H1 (cell line): ENCODE measurements around the gene CCDC116. TPM values are rescaled to one million over a fixed set of nuclear protein-coding genes. Genes with fewer than 3 reads are reported as not detected.

ENCODE experiments used
- CTCF ChIA-PET: fragments of 300-600 bp; sonication (Branson Sonifier 250); formaldehyde crosslinking; loops from one replicate; lab custom pipeline; 2021; ENCODE audit not compliant: partially characterized antibody; lab: Charles Lee
- POLR2A ChIA-PET: fragments of 300-600 bp; sonication (Branson Sonifier 250); formaldehyde crosslinking; loops from one replicate; lab custom pipeline; 2021; ENCODE audit warnings: inconsistent platforms; ENCODE audit not compliant: partially characterized antibody; lab: Charles Lee
- DNase-seq, 2 experiments: peaks; one replicate each; pipeline versions ENCODE4 v3.0.0 to v3.0.0-alpha.2; 2010 to 2022; ENCODE audit warnings: low spot score in 2 of 2, low read depth in 1 of 2, mixed read lengths in 1 of 2
- FAIRE-seq: peaks from 2 replicates; lab custom pipeline; 2011; peaks lifted over from hg19 to GRCh38; lab: Jason Lieb, UNC
- H2AFZ ChIP-seq: 2 replicates; pipeline ENCODE4 v1.8.1; 2012; ENCODE audit warnings: low read length, inconsistent platforms
- H2AK5ac ChIP-seq: 2 replicates; pipeline ENCODE4 v1.6.1; 2013; ENCODE audit warnings: low read depth, low read length
- H2BK120ac ChIP-seq: replicated peaks from 2 replicates; pipeline ENCODE3; 2013; ENCODE audit warnings: low read depth, low read length, inconsistent platforms
- H2BK12ac ChIP-seq: 2 replicates; pipeline ENCODE4 v1.6.1; 2013; ENCODE audit warnings: low read depth, low read length
- H2BK15ac ChIP-seq: 2 replicates; pipeline ENCODE4 v1.6.1; 2013; ENCODE audit warnings: low read length
- H2BK20ac ChIP-seq: 2 replicates; pipeline ENCODE4 v1.6.1; 2013; ENCODE audit warnings: low read length
- H2BK5ac ChIP-seq: 2 replicates; pipeline ENCODE4 v1.6.1; 2013; ENCODE audit warnings: low read depth, low read length
- H3K14ac ChIP-seq: 2 replicates; pipeline ENCODE4 v1.6.1; 2013; ENCODE audit warnings: inconsistent platforms; ENCODE audit not compliant: insufficient read length
- H3K18ac ChIP-seq: 2 replicates; pipeline ENCODE4 v1.6.1; 2013; ENCODE audit warnings: low read length; ENCODE audit errors: extremely low read depth
- H3K23ac ChIP-seq: 2 replicates; pipeline ENCODE4 v1.6.1; 2013; ENCODE audit warnings: inconsistent platforms; ENCODE audit not compliant: insufficient read length
- H3K23me2 ChIP-seq: 2 replicates; pipeline ENCODE4 v1.6.1; 2013; ENCODE audit warnings: low read depth, low read length
- H3K27ac ChIP-seq: 2 replicates; pipeline ENCODE4 v1.6.1; 2011; ENCODE audit warnings: low read depth, low read length, inconsistent platforms
- H3K27me3 ChIP-seq, 4 experiments: replicated peaks in 1 of 4; 1 replicate in 1 of 4; 2 replicates in 3 of 4; pipeline versions ENCODE4 v1.6.1 to v1.8.1; 2011 to 2013; ENCODE audit warnings: low read length in 3 of 4, mild to moderate bottlenecking in 3 of 4, inconsistent platforms in 2 of 4, mixed read lengths in 2 of 4, moderate library complexity in 1 of 4; ENCODE audit not compliant: control insufficient read depth in 3 of 4, insufficient read depth in 3 of 4; ENCODE audit errors: extremely low read depth in 1 of 4
- H3K36me3 ChIP-seq, 4 experiments: 2 replicates each; pipeline versions ENCODE4 v1.6.1 to v1.8.1; 2011 to 2013; ENCODE audit warnings: mild to moderate bottlenecking in 4 of 4, low read length in 3 of 4, moderate library complexity in 2 of 4, control low read depth in 1 of 4, inconsistent platforms in 1 of 4; ENCODE audit not compliant: insufficient read depth in 4 of 4, control insufficient read depth in 2 of 4
- H3K4ac ChIP-seq: replicated peaks from 2 replicates; pipeline ENCODE3; 2013; ENCODE audit warnings: low read length, low read depth, mixed read lengths, inconsistent platforms; ENCODE audit not compliant: insufficient read length
- H3K4me1 ChIP-seq, 4 experiments: replicated peaks in 1 of 4; 1 replicate in 1 of 4; 2 replicates in 3 of 4; pipeline versions ENCODE4 v1.6.1 to v1.8.1; 2011 to 2013; ENCODE audit warnings: low read length in 3 of 4, inconsistent platforms in 2 of 4, mixed read lengths in 1 of 4; ENCODE audit not compliant: insufficient read depth in 4 of 4, control insufficient read depth in 3 of 4
- H3K4me2 ChIP-seq, 2 experiments: 2 replicates each; pipeline versions ENCODE4 v1.6.1 to v1.8.1; 2011 to 2013; ENCODE audit warnings: low read depth in 2 of 2, low read length in 2 of 2, control low read depth in 1 of 2, inconsistent platforms in 1 of 2, mild to moderate bottlenecking in 1 of 2; ENCODE audit not compliant: insufficient read depth in 1 of 2
- H3K4me3 ChIP-seq, 4 experiments: fragments of 200-600, 300-600 bp in 1 of 4; sonication (generic), shearing (Covaris generic), sonication (Bioruptor Twin) in 1 of 4; 2 replicates each; pipeline versions ENCODE4 v1.5.1 to v1.8.1; 2011 to 2016; ENCODE audit warnings: low read length in 4 of 4, low read depth in 3 of 4, control low read depth in 2 of 4, inconsistent platforms in 2 of 4, mild to moderate bottlenecking in 2 of 4, mixed read lengths in 1 of 4, moderate library complexity in 1 of 4; ENCODE audit not compliant: insufficient read depth in 2 of 4; ENCODE audit errors: extremely low read depth in 1 of 4
- H3K56ac ChIP-seq: replicated peaks from 2 replicates; pipeline ENCODE3; 2013; ENCODE audit warnings: low read depth, mild to moderate bottlenecking, mixed read lengths, low read length, inconsistent platforms; ENCODE audit not compliant: insufficient read length
- H3K79me1 ChIP-seq: 2 replicates; pipeline ENCODE4 v1.6.1; 2013; ENCODE audit warnings: low read depth, low read length, control low read depth
- H3K79me2 ChIP-seq, 2 experiments: 2 replicates each; pipeline versions ENCODE4 v1.6.1 to v1.8.1; 2012 to 2013; ENCODE audit warnings: low read length in 2 of 2, mild to moderate bottlenecking in 2 of 2, inconsistent platforms in 1 of 2; ENCODE audit not compliant: insufficient read depth in 2 of 2, control insufficient read depth in 1 of 2
- H3K9ac ChIP-seq, 4 experiments: replicated peaks in 1 of 4; 1 replicate in 1 of 4; 2 replicates in 3 of 4; pipeline versions ENCODE4 v1.6.1 to v1.8.1; 2011 to 2013; ENCODE audit warnings: low read depth in 3 of 4, low read length in 3 of 4, control low read depth in 2 of 4, mild to moderate bottlenecking in 2 of 4, moderate library complexity in 2 of 4, inconsistent platforms in 1 of 4; ENCODE audit errors: extremely low read depth in 1 of 4
- H3K9me3 ChIP-seq, 2 experiments: 2 replicates each; pipeline versions ENCODE4 v1.6.1 to v1.8.1; 2012 to 2013; ENCODE audit warnings: mild to moderate bottlenecking in 2 of 2, moderate library complexity in 2 of 2, control low read depth in 1 of 2, inconsistent platforms in 1 of 2, low read depth in 1 of 2, low read length in 1 of 2, mixed read lengths in 1 of 2; ENCODE audit not compliant: insufficient read depth in 2 of 2
- H4K20me1 ChIP-seq, 2 experiments: replicated peaks in 1 of 2; 2 replicates each; pipeline versions ENCODE3 to v1.8.1; 2011 to 2013; ENCODE audit warnings: inconsistent platforms in 2 of 2, low read length in 2 of 2, mild to moderate bottlenecking in 1 of 2; ENCODE audit not compliant: insufficient read depth in 2 of 2, control insufficient read depth in 1 of 2
- H4K5ac ChIP-seq: 2 replicates; pipeline ENCODE4 v1.6.1; 2013; ENCODE audit warnings: low read length, low read depth, mixed read lengths, inconsistent platforms; ENCODE audit not compliant: insufficient read length
- H4K8ac ChIP-seq: 2 replicates; pipeline ENCODE4 v1.8.0; 2013; ENCODE audit warnings: mild to moderate bottlenecking, moderate library complexity, low read length, inconsistent platforms; ENCODE audit not compliant: insufficient read depth; ENCODE audit errors: extremely low read depth
- H4K91ac ChIP-seq: replicated peaks from 2 replicates; pipeline ENCODE3; 2013; ENCODE audit warnings: low read length, mixed read lengths, inconsistent platforms; ENCODE audit not compliant: insufficient read length
- ASH2L ChIP-seq: fragments of 200-600, 300-600 bp; sonication (generic); IDR thresholded peaks from one replicate; pipeline ENCODE4 v1.7.1; 2017; ENCODE audit warnings: low read length
- CREB1 ChIP-seq: IDR thresholded peaks from 2 replicates; pipeline ENCODE4 v1.6.1; 2012; ENCODE audit warnings: inconsistent platforms
- POU5F1 ChIP-seq: IDR thresholded peaks from 2 replicates; pipeline ENCODE4 v1.6.1; 2011; ENCODE audit warnings: low read depth, mild to moderate bottlenecking, low read length, moderate library complexity
- SUZ12 ChIP-seq: fragments of 200-600 bp; sonication (generic); IDR thresholded peaks from 2 replicates; pipeline ENCODE4 v1.6.1; 2012; ENCODE audit warnings: mild to moderate bottlenecking, inconsistent platforms, low read length, moderate library complexity, mixed read lengths
- TAF7 ChIP-seq: optimal IDR thresholded peaks from 2 replicates; pipeline ENCODE3; 2011; ENCODE audit warnings: low read depth, mild to moderate bottlenecking, inconsistent platforms, low read length, moderate library complexity, borderline replicate concordance
- ZNF274 ChIP-seq: IDR thresholded peaks from 2 replicates; pipeline ENCODE4 v1.7.0; 2012; ENCODE audit warnings: low read length, borderline replicate concordance; ENCODE audit errors: extremely low read depth
- WGBS, 2 experiments: shearing (Covaris generic) in 1 of 2; methylation state at CpG; one replicate each; pipeline versions ENCODE4 v1.1.6 to v1.1.7; 2013 to 2015; ENCODE audit warnings: low lambda C conversion rate in 2 of 2, mixed read lengths in 2 of 2, inconsistent platforms in 1 of 2, low coverage in 1 of 2, missing lambda C conversion rate in 1 of 2; ENCODE audit not compliant: insufficient replicate concordance in 2 of 2, insufficient coverage in 1 of 2, insufficient read length in 1 of 2; ENCODE audit errors: extremely low coverage in 1 of 2, missing lambda C conversion rate in 1 of 2; 5-methylcytosine and 5-hydroxymethylcytosine counted together
- polyA plus RNA-seq, 7 experiments: library from polyadenylated mRNA; depleted of rRNA in 3 of 7; stranded (reverse) in 5 of 7; unstranded in 2 of 7; fragments of >200 nt in 5 of 7; fragments of 200-250 nt in 2 of 7; gene quantifications; 1 replicate in 5 of 7; 2 replicates in 1 of 7; 4 replicates in 1 of 7; pipeline versions ENCODE4 v1.2.1 to v1.2.3, GENCODE V29; 2011 to 2013; ENCODE audit warnings: missing spikeins in 2 of 7, mixed read lengths in 2 of 7
- total RNA-seq: library from RNA; stranded (reverse); fragmentation: NEBNext Ultra II Directional; extraction: Animal tissue kit (Norgen Biotek cat#: 25700); gene quantifications from 2 replicates; pipeline ENCODE4 v1.2.1, GENCODE V29; 2021

The CCDC116 gene
- total and polyA plus RNA-seq, 2 of the 8 experiments (the other 6 are each of a cell fraction or from before 2014, with no cell fraction given) = 0.08 TPM; not detected in 1

DNA sequence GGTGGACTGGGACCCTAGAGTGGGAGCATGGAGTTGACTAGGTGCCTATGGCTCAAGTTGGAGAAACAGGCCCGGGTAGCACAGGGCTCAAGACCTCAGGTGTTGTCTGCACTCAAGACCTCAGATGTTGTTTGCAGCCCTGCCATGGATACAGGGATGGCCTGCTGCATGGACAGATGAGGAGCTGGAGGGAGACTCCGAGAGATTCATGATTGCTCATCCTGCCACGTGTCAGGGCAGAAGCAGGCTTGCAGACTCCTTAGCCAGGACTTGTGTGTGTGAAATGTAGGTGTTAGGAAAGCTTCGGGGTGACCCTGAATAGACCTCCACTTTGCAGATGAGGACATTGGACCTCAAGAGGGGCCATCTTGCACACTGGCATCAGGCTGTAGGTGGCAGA is 921 bp downstream of the CCDC116 start:
- Histone ChIP-seq H3K27ac (no peak overlapping the region), H2BK120ac (no peak overlapping the region), H3K79me2 (peaks cover 0 to under 1% of the 10 kb centered on the region in 2 experiments; a peak in 1 of 4 replicates), H3K4me1 (peaks cover 0 to 3% (median 2%) of the 10 kb centered on the region in 4 experiments; a peak in 2 of 7 replicates), H2AFZ (no peak overlapping the region), H3K36me3 (peaks cover 0 to 1% (median 0%) of the 10 kb centered on the region in 4 experiments; a peak in 2 of 8 replicates), H2BK12ac (no peak overlapping the region), H2AK5ac (no peak overlapping the region), H3K9me3 (no peaks in the 10 kb centered on the region; a peak in 1 of 4 replicates), H3K23ac (no peak overlapping the region), H2BK5ac (no peak overlapping the region), H4K91ac (no peak overlapping the region), H3K9ac (no peak overlapping the region), H3K18ac (no peak overlapping the region), H4K5ac (no peak overlapping the region), H4K8ac (no peak overlapping the region; the same call in 1 of the 2 replicates), H3K4ac (no peak overlapping the region), H2BK15ac (no peak overlapping the region), H4K20me1 (peaks cover 0 to 5% of the 10 kb centered on the region in 2 experiments), H3K4me2 (no peak overlapping the region), H2BK20ac (no peak overlapping the region), H3K23me2 (no peaks in the 10 kb centered on the region; the same call in 1 of the 2 replicates), H3K79me1 (no peaks in the 10 kb centered on the region), H3K27me3 (no peaks in the 10 kb centered on the region; a peak in 2 of 7 replicates), H3K14ac (no peak overlapping the region), H3K4me3 (no peak overlapping the region), H3K56ac (no peak overlapping the region)
- no peak for FAIRE-seq
- POLR2A ChIA-PET = interaction anchor here (1.2 to 10.2 kb wide), 3 partner anchors 10 to 23 kb away, joined by 3 to 74 read pairs (median 5); partner anchors contain the start of gene SDF2L1
- no peak for DNase-seq
- no peak for TF ChIP-seq TAF7
- TF ChIP-seq POU5F1 = no peak
- TF ChIP-seq ZNF274 = no peak
- no peak for TF ChIP-seq CREB1
- TF ChIP-seq SUZ12 = no peak
- no peak for TF ChIP-seq ASH2L
- CTCF ChIA-PET = interaction anchor here (22.2 to 24.1 kb wide), 2 partner anchors 6 to 9 kb away, joined by 499 read pairs; partner anchors contain the start of genes CCDC116, SDF2L1 and YDJC
- 80% methylated on average over 4 of the region's 4 CpGs; no CpG with 5 or more reads in 1 of the 2 experiments for WGBS, 2 experiments
